Activated CD4-positive, alpha-beta T cell treated with anti-CD3 and anti-CD28 coated beads for 1 hour (primary cell): ENCODE data around the gene CD22.

Experiments
- DNase-seq: peaks from one replicate; pipeline ENCODE4 v3.0.0-alpha.2; 2020

The CD22 gene

GRCh38 chr19:35392742-35393715 lies 64.0 kb downstream of the CD22 start:
- no peak for DNase-seq

GRCh38 chr19:35395382-35396199 lies 66.6 kb downstream of the CD22 start:
- no peak for DNase-seq

DNA sequence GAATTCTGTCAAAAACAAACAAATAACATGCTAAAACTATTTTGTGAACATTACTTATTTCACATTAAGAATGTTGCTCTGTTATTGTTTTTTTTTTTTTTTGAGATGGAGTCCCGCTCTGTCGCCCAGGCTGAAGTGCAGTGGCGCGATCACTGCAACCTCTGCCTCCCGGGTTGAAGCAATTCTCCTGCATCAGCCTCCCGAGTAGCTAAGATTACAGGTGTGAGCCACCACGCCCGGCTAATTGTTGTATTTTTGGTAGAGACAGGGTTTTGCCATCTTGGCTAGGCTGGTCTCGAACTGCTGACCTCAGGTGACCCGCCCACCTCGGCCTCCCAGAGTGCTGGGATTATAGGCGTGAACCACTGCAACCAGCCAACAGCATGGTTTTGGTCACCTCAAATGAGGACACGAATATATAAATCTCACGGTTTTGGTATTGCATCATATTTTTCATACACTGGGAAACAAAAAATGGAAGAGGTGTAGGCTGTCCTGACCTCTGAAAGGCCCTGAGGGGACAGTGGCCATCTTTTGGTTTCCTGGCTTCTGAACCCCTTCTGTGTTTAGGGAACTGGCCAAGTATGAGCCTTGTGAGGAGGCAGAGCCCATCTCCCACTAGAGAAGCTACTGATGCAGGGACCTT lies 67.4 kb downstream of the CD22 start:
- DNase-seq: no peak
